Neural cell (in vitro differentiated cells): ENCODE results near the gene TMEM167A. TPM values are rescaled to one million over a fixed set of nuclear protein-coding genes. Genes with fewer than 3 reads are reported as not detected.

ENCODE experiments used
- H2AFZ ChIP-seq: fragments of 200-600, 300-800 bp; sonication (generic), shearing (Covaris generic); 2 replicates; pipeline ENCODE4 v1.6.0; 2014; ENCODE audit warnings: low read depth, mild to moderate bottlenecking, antibody characterized with exemption, low read length, moderate library complexity
- H3F3A ChIP-seq: fragments of 200-600 bp; shearing (Covaris generic); 2 replicates; pipeline ENCODE4 v1.6.1; 2016; ENCODE audit warnings: mild to moderate bottlenecking, moderate library complexity, mixed read lengths, antibody characterized with exemption, low read length; ENCODE audit not compliant: insufficient read depth, poor library complexity, severe bottlenecking
- H3K27ac ChIP-seq: fragments of 200-600, 300-800 bp; sonication (generic), shearing (Covaris generic); 2 replicates; pipeline ENCODE4 v1.5.1; 2014; ENCODE audit warnings: mild to moderate bottlenecking, low read length, moderate library complexity
- H3K27me3 ChIP-seq: fragments of 300-800, 200-600 bp; sonication (generic), shearing (Covaris generic); 2 replicates; pipeline ENCODE4 v1.6.0; 2014; ENCODE audit warnings: mild to moderate bottlenecking, low read depth, low read length, moderate library complexity; ENCODE audit not compliant: insufficient read depth
- H3K36me3 ChIP-seq: fragments of 300-800, 200-600 bp; sonication (generic), shearing (Covaris generic); 2 replicates; pipeline ENCODE4 v1.5.1; 2014; ENCODE audit warnings: mild to moderate bottlenecking, antibody characterized with exemption, low read length, moderate library complexity; ENCODE audit not compliant: insufficient read depth
- H3K4me2 ChIP-seq: fragments of 300-800, 200-600 bp; sonication (generic), shearing (Covaris generic); 2 replicates; pipeline ENCODE4 v1.6.0; 2014; ENCODE audit warnings: mild to moderate bottlenecking, low read length
- H3K4me3 ChIP-seq: fragments of 300-800, 200-600 bp; sonication (generic), shearing (Covaris generic); 2 replicates; pipeline ENCODE4 v1.5.1; 2014; ENCODE audit warnings: mild to moderate bottlenecking, low read length, moderate library complexity
- H3K79me2 ChIP-seq: fragments of 200-600 bp; shearing (Covaris generic); replicated peaks from 2 replicates; pipeline ENCODE4 v1.6.0; 2014; ENCODE audit warnings: mild to moderate bottlenecking, low read length, moderate library complexity; ENCODE audit not compliant: insufficient read depth
- H3K9ac ChIP-seq: fragments of 300-800, 200-600 bp; sonication (generic), shearing (Covaris generic); 2 replicates; pipeline ENCODE4 v1.6.1; 2016; ENCODE audit warnings: mild to moderate bottlenecking, low read length, mixed read lengths
- H3K9me2 ChIP-seq: fragments of 200-600 bp; shearing (Covaris generic); 2 replicates; pipeline ENCODE4 v1.6.1; 2016; ENCODE audit warnings: mild to moderate bottlenecking, low read length, mixed read lengths; ENCODE audit not compliant: insufficient read depth
- H3K9me3 ChIP-seq: fragments of 200-600, 300-800 bp; sonication (generic), shearing (Covaris generic); 2 replicates; pipeline ENCODE4 v1.6.1; 2016; ENCODE audit warnings: mild to moderate bottlenecking, mixed run types, low read length, moderate library complexity, mixed read lengths
- H4K20me1 ChIP-seq: fragments of 200-600 bp; shearing (Covaris generic); 2 replicates; pipeline ENCODE4 v1.6.1; 2016; ENCODE audit warnings: mild to moderate bottlenecking, mixed run types; ENCODE audit not compliant: insufficient read depth
- CTCF ChIP-seq: fragments of 450-650 bp; IDR thresholded peaks from 2 replicates; pipeline ENCODE4 v1.5.1; 2014; ENCODE audit warnings: antibody characterized with exemption, mild to moderate bottlenecking, moderate library complexity; ENCODE audit not compliant: poor library complexity, severe bottlenecking
- EP300 ChIP-seq: fragments of 450-650 bp; conservative IDR thresholded peaks from 2 replicates; pipeline ENCODE4 v1.6.1; 2014; ENCODE audit warnings: antibody characterized with exemption, mild to moderate bottlenecking, moderate library complexity; ENCODE audit not compliant: poor library complexity, severe bottlenecking
- EZH2 ChIP-seq: fragments of 200-600, 300-800 bp; shearing (Covaris generic), sonication (generic); IDR thresholded peaks from 2 replicates; pipeline ENCODE4 v1.6.1; 2014; ENCODE audit warnings: antibody characterized with exemption, low read length, borderline replicate concordance, mild to moderate bottlenecking; ENCODE audit not compliant: insufficient read depth, poor library complexity, severe bottlenecking
- MXI1 ChIP-seq: fragments of 450-650 bp; conservative IDR thresholded peaks from 2 replicates; pipeline ENCODE4 v1.6.1; 2014; ENCODE audit warnings: antibody characterized with exemption, mild to moderate bottlenecking; ENCODE audit not compliant: poor library complexity, severe bottlenecking
- POLR2AphosphoS5 ChIP-seq: IDR thresholded peaks from 2 replicates; pipeline ENCODE4 v1.6.1; 2012
- RAD21 ChIP-seq: fragments of 450-650 bp; conservative IDR thresholded peaks from 2 replicates; pipeline ENCODE4 v1.6.1; 2014; ENCODE audit warnings: antibody characterized with exemption, mild to moderate bottlenecking, moderate library complexity
- SMC3 ChIP-seq: fragments of 450-650 bp; conservative IDR thresholded peaks from 2 replicates; pipeline ENCODE4 v1.6.1; 2014; ENCODE audit warnings: antibody characterized with exemption, mild to moderate bottlenecking, moderate library complexity; ENCODE audit not compliant: poor library complexity
- TAF1 ChIP-seq: IDR thresholded peaks from 2 replicates; pipeline ENCODE4 v1.6.1; 2012; ENCODE audit warnings: low read depth
- polyA plus RNA-seq: library from polyadenylated mRNA; depleted of rRNA; stranded (reverse); fragments of >200 nt; gene quantifications from 2 replicates; pipeline ENCODE4 v1.2.3, GENCODE V29; 2014

The TMEM167A gene
- polyA plus RNA-seq, 1 donor from 2014 or later, result 436 TPM

- H3K4me2 ChIP-seq, result no peak overlapping the region
- no peak for TF ChIP-seq SMC3
- no peaks in the 10 kb centered on the region for H4K20me1 ChIP-seq
- H3K9me2 ChIP-seq, result no peaks in the 10 kb centered on the region
- no peaks in the 10 kb centered on the region for H3K9me3 ChIP-seq
- no peak overlapping the region for H3K4me3 ChIP-seq
- no peaks in the 10 kb centered on the region for H3F3A ChIP-seq
- no peak overlapping the region for H3K27ac ChIP-seq
- H3K36me3 ChIP-seq, result no peaks in the 10 kb centered on the region
- H3K9ac ChIP-seq, result no peak overlapping the region
- no peaks in the 10 kb centered on the region for H3K27me3 ChIP-seq
- H3K79me2 ChIP-seq, result peaks cover 3% of the 10 kb centered on the region
- no peak overlapping the region for H2AFZ ChIP-seq
These were observed 28.4 kb downstream of the TMEM167A start for GRCh38 chr5:83048811-83049210.

DNA sequence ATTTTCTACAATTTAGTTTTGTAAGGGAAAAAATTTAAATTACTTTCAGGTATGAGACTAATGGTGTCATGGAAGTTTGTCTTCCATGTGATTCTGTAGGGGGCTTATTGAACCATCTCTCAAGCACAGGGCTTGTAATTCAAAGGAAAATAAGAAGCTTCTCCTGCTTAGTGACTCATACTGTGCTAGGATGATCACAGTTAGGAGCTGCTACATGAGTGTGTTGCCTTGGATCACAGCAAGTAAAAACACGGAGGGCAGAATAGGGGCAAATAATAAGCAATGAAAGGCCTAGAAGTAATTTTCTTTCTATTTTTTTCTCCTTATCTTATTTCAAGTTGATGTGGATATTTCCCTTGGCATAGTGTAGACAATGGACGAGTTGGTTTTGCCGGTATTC lies 28.9 kb downstream of the TMEM167A start:
- Histone ChIP-seq H3K4me3 (no peak overlapping the region), H3K27me3 (no peaks in the 10 kb centered on the region), H3F3A (no peaks in the 10 kb centered on the region), H3K9me2 (no peaks in the 10 kb centered on the region), H3K36me3 (no peaks in the 10 kb centered on the region), H3K9me3 (no peaks in the 10 kb centered on the region), H3K4me2 (no peak overlapping the region), H2AFZ (no peak overlapping the region), H3K79me2 (peaks cover 3% of the 10 kb centered on the region), H4K20me1 (no peaks in the 10 kb centered on the region), H3K9ac (no peak overlapping the region), H3K27ac (no peak overlapping the region)
- no peak for TF ChIP-seq RAD21
- TF ChIP-seq SMC3, result no peak
- no peak for TF ChIP-seq MXI1
- TF ChIP-seq POLR2AphosphoS5, result no peak
- TF ChIP-seq EZH2, result no peak
- no peak for TF ChIP-seq TAF1
- TF ChIP-seq CTCF, result no peak

GRCh38 chr5:83044926-83045325 lies 32.3 kb downstream of the TMEM167A start:
- Histone ChIP-seq H3K4me3 (no peak overlapping the region), H3K79me2 (no peaks in the 10 kb centered on the region), H3K9me2 (no peaks in the 10 kb centered on the region), H3K36me3 (no peaks in the 10 kb centered on the region), H2AFZ (no peak overlapping the region), H3K9me3 (no peaks in the 10 kb centered on the region), H3K4me2 (no peak overlapping the region), H3K27me3 (no peaks in the 10 kb centered on the region), H4K20me1 (no peaks in the 10 kb centered on the region), H3K9ac (no peak overlapping the region), H3K27ac (no peak overlapping the region), H3F3A (no peaks in the 10 kb centered on the region)
- TF ChIP-seq EP300 (no peak), POLR2AphosphoS5 (no peak), CTCF (no peak)
